Cardiac muscle cell (in vitro differentiated cells and primary cell): Measurements from ENCODE around the gene REXO4. TPM values are rescaled to one million over a fixed set of nuclear protein-coding genes. Genes with fewer than 3 reads are reported as not detected.

Source experiments
- DNase-seq, 2 donors: peaks; one replicate each; pipeline versions ENCODE4 v3.0.0 to v3.0.0-alpha.2; 2010 to 2017; ENCODE audit warnings: low read depth in 1 of 2, low spot score in 1 of 2
- H3K27ac ChIP-seq: fragments of 200-600 bp; sonication (generic); 2 replicates; pipeline ENCODE4 v1.5.1; 2016
- H3K27me3 ChIP-seq: fragments of 200-600 bp; sonication (generic); 2 replicates; pipeline ENCODE4 v1.6.0; 2016; ENCODE audit warnings: control low read depth
- H3K36me3 ChIP-seq: fragments of 200-600 bp; sonication (generic); 2 replicates; pipeline ENCODE4 v1.5.1; 2016; ENCODE audit warnings: control low read depth
- H3K4me1 ChIP-seq: fragments of 200-600 bp; sonication (generic); 2 replicates; pipeline ENCODE4 v1.8.1; 2017; ENCODE audit warnings: low read depth, mild to moderate bottlenecking, mixed run types
- H3K4me3 ChIP-seq: fragments of 200-600 bp; sonication (generic); 2 replicates; pipeline ENCODE4 v1.5.1; 2016; ENCODE audit warnings: mild to moderate bottlenecking
- H3K9me3 ChIP-seq: fragments of 200-600 bp; sonication (generic); 2 replicates; pipeline ENCODE4 v1.5.1; 2017; ENCODE audit warnings: low read depth, mild to moderate bottlenecking, control low read depth
- CTCF ChIP-seq: IDR thresholded peaks from 2 replicates; pipeline ENCODE4 v1.5.1; 2012; ENCODE audit warnings: low read depth, mild to moderate bottlenecking, low read length
- polyA plus RNA-seq: library from polyadenylated mRNA; unstranded; fragments of >200 nt; fragmentation: Nextera tagmentation; extraction: Ambion mirVana; gene quantifications from 2 replicates; pipeline ENCODE4 v1.2.1, GENCODE V29; 2016
- total RNA-seq: library from RNA; depleted of rRNA; stranded (reverse); fragments of >200 nt; gene quantifications from 2 replicates; pipeline ENCODE4 v1.2.3, GENCODE V29; 2016

Gene REXO4
- total and polyA plus RNA-seq, 2 experiments from 2014 or later = 27.1 to 50.2 TPM

- no peaks in the 10 kb centered on the region for H3K9me3 ChIP-seq
- H3K4me3 ChIP-seq = no peak overlapping the region
- H3K27ac ChIP-seq = no peak overlapping the region
- peak; percentile 58 for TF ChIP-seq CTCF
- no peaks in the 10 kb centered on the region for H3K27me3 ChIP-seq
- peaks cover 13% of the 10 kb centered on the region for H3K36me3 ChIP-seq
- no peaks in the 10 kb centered on the region for H3K4me1 ChIP-seq
- DNase-seq = peak in 1 of 2 donors; percentile 18
These were observed 13.9 kb downstream of the REXO4 start for GRCh38 chr9:133403766-133404453.

GRCh38 chr9:133402689-133403088 is 15.1 kb downstream of the REXO4 start:
- no peak overlapping the region for H3K27ac ChIP-seq
- DNase-seq = no peak
- no peaks in the 10 kb centered on the region for H3K4me1 ChIP-seq
- H3K27me3 ChIP-seq = no peaks in the 10 kb centered on the region
- H3K9me3 ChIP-seq = no peaks in the 10 kb centered on the region
- TF ChIP-seq CTCF = no peak
- peaks cover 13% of the 10 kb centered on the region for H3K36me3 ChIP-seq
- H3K4me3 ChIP-seq = no peak overlapping the region

GRCh38 chr9:133401588-133401987 is 16.2 kb downstream of the REXO4 start:
- no peak overlapping the region for H3K27ac ChIP-seq
- no peaks in the 10 kb centered on the region for H3K9me3 ChIP-seq
- TF ChIP-seq CTCF = no peak
- no peak for DNase-seq
- H3K36me3 ChIP-seq = peaks cover 12% of the 10 kb centered on the region
- no peak overlapping the region for H3K4me3 ChIP-seq
- H3K4me1 ChIP-seq = no peaks in the 10 kb centered on the region
- H3K27me3 ChIP-seq = no peaks in the 10 kb centered on the region

GRCh38 chr9:133400292-133400691 is 17.5 kb downstream of the REXO4 start:
- no peaks in the 10 kb centered on the region for H3K4me1 ChIP-seq
- TF ChIP-seq CTCF = no peak
- no peak for DNase-seq
- no peak overlapping the region for H3K4me3 ChIP-seq
- no peak overlapping the region for H3K27ac ChIP-seq
- H3K27me3 ChIP-seq = no peaks in the 10 kb centered on the region
- H3K36me3 ChIP-seq = peaks cover 2% of the 10 kb centered on the region
- no peaks in the 10 kb centered on the region for H3K9me3 ChIP-seq

- H3K4me3 ChIP-seq = no peak overlapping the region
- TF ChIP-seq CTCF = no peak
- DNase-seq = no peak
These were observed 19.9 kb downstream of the REXO4 start for GRCh38 chr9:133397895-133398294.

More at GRCh38 chr9:133397895-133398294, 19.9 kb downstream of the REXO4 start:
- Histone ChIP-seq H3K9me3 (no peaks in the 10 kb centered on the region), H3K36me3 (no peaks in the 10 kb centered on the region), H3K27me3 (no peaks in the 10 kb centered on the region), H3K27ac (no peak overlapping the region), H3K4me1 (no peaks in the 10 kb centered on the region)
